Fibroblast of gingiva (primary cell): ENCODE results near the gene H6PD.

Experiments
- DNase-seq: peaks from one replicate; pipeline ENCODE4 v3.0.0-alpha.2; 2011; ENCODE audit warnings: low read depth

H6PD gene

DNA sequence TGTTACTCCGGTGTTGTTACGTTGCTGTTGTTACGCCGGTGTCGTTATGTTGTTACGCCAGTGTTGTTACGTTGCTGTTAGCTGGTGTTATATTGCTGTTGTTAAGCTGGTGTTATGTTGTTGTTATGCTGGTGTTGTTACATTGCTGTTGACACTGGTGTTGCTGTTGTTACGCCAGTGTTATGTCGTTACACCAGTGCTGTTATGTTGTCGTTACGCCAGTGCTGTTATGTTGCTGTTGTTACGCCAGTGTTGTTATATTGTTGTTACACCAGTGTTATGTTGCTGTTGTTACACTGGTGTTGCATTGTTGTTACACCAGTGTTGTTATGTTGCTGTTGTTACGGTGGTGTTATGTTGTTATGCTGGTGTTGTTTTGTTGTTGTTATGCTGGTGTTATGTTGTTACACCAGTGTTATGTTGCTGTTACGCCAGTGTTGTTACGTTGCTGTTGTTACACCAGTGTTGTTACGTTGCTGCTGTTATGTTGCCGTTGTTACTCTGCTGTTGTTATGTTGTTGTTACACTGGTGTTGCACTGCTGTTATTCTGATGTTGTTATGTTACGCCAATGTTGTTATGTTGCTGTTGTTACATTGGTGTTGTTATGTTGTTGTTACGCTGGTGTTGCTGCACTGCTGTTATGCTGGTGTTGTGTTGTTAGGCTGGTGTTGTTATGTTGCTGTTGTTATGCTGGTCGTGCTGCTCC, 25.6 kb downstream of the H6PD start:
- DNase-seq: peak; percentile 38

DNA sequence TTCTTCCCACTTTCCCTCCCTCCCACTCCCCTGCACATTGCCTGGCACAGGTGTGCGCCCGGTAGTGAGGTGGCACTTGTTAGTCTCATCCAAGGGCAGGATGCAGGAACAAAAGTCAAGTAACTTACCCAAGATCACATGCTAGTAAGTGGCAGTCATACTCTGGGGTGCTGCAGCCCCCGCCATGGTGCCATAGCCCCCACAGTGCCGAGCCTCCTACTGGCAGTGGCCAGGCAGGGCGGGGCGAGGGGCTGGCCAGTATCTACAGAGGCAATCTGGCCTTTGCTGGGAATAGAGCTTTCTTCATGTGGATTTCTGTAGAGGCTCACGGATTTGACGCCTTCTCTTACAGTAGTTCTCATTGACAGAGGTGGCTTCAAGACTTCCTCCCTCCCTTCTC, 26.9 kb downstream of the H6PD start:
- no peak for DNase-seq

DNA sequence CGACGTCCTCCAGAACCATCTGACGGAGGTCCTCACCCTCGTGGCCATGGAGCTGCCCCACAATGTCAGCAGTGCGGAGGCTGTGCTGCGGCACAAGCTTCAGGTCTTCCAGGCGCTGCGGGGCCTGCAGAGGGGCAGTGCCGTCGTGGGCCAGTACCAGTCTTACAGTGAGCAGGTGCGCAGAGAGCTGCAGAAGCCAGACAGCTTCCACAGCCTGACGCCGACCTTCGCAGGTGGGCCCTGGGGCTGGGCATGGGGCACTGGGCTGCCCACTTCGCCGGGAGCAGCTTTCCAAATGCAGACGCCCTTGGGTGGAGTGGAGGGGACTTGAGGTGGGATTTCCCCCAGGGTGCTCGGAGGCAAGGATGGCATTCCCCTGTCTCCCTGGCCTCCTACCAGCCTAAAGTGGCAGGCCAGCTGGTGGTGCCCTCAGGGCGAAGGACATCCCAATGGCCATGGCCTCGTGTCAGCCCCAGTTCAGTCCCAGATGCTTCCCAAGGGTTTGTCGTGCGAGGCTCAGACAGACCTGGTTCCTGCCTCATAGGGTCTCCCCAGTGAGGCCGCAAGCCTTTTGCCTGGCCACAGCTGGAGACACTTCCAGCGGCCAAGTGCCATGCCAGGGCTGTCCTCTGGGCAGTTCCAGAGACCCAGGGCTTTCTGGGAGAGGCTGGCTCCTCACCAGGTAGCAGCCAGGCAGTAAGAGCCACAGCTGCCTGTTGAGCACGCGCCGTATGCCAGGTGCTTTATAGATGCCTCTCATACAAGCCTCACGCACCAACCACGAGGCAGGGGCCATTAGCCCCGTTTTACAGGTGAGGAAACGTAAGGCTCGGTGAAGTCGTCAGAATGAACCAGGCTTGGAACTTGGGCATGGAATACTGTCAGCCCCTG, 27.8 kb downstream of the H6PD start:
- DNase-seq: no peak

DNA sequence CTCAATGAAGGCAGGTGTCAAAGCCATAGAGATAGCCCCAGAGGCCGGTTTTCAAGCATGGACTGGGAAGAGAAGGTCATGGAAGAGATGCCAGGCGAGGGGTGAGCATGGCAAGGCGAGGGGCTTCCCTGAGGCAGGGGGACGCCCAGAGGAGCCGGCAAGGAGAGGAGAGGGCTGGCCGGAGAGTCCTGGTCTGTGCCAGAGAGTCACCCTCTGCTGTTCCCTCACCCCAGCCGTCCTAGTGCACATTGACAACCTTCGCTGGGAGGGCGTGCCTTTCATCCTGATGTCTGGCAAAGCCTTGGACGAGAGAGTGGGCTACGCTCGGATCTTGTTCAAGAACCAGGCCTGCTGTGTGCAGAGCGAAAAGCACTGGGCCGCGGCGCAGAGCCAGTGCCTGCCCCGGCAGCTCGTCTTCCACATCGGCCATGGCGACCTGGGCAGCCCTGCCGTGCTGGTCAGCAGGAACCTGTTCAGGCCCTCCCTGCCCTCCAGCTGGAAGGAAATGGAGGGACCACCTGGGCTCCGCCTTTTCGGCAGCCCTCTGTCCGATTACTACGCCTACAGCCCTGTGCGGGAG, 28.8 kb downstream of the H6PD start:
- no peak for DNase-seq

DNA sequence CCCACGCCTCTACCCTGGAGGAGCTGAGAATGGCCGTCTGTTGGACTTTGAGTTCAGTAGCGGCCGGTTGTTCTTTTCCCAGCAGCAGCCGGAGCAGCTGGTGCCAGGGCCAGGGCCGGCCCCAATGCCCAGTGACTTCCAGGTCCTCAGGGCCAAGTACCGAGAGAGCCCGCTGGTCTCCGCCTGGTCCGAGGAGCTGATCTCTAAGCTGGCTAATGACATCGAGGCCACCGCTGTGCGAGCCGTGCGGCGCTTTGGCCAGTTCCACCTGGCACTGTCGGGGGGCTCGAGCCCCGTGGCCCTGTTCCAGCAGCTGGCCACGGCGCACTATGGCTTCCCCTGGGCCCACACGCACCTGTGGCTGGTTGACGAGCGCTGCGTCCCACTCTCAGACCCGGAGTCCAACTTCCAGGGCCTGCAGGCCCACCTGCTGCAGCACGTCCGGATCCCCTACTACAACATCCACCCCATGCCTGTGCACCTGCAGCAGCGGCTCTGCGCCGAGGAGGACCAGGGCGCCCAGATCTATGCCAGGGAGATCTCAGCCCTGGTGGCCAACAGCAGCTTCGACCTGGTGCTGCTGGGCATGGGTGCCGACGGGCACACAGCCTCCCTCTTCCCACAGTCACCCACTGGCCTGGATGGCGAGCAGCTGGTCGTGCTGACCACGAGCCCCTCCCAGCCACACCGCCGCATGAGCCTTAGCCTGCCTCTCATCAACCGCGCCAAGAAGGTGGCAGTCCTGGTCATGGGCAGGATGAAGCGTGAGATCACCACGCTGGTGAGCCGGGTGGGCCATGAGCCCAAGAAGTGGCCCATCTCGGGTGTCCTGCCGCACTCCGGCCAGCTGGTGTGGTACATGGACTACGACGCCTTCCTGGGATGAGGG, 29.7 kb downstream of the H6PD start:
- no peak for DNase-seq

DNA sequence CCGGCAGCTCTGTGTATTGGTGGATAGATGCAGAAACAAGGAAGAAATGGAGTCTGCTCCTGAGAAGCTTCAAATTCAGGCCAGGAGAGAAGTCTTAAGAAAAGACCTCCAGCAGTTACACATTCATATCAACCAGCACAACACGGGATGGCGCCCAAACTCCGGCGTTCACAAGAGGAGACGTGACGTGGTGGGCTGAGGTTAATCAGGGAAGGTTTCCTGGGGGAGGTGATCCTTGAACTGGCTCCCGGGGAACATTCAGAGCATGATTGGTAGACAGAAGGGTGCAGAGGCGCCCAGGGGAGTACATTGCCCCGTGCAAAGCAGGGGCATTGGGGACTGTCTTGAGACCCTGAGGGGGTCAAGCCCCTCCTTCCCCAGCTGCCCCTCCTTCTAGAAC, 30.5 kb downstream of the H6PD start:
- no peak for DNase-seq

DNA sequence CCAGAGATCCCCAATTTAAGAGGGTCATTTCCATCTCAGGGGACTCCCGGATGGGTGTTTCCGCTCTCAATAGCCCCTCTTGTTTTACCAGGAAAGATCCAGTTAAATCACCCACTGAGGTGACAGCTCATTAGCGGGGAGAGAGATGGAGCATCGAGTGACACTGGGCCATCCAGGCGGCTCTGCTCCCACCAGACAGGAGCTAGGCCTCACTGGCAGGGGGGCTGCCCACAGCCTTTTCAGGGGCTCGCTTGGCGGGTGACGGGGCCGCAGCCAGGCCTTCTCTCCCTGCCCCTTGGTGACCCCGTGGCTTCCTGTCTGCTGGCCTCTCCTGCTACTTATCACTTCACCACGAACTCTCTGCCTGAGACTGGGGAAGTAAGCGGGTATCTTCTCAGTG, 31.4 kb downstream of the H6PD start:
- no peak for DNase-seq

DNA sequence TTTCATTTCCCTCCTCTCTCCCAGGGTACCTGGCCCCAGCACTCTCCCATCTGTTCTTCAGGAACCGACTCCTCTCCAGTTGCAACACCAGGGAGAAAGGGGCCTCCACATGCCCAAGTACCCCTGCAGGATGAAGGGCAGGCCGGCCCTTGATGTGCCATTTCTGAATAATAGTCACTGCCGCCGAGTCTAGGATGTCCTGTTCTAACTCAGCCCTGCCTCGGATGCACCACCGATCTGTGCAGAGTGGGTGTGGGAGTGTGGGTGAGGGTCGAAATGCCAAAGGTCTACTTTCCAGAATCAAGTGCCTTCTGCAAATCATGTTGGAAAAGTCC, 32.7 kb downstream of the H6PD start:
- no peak for DNase-seq

DNA sequence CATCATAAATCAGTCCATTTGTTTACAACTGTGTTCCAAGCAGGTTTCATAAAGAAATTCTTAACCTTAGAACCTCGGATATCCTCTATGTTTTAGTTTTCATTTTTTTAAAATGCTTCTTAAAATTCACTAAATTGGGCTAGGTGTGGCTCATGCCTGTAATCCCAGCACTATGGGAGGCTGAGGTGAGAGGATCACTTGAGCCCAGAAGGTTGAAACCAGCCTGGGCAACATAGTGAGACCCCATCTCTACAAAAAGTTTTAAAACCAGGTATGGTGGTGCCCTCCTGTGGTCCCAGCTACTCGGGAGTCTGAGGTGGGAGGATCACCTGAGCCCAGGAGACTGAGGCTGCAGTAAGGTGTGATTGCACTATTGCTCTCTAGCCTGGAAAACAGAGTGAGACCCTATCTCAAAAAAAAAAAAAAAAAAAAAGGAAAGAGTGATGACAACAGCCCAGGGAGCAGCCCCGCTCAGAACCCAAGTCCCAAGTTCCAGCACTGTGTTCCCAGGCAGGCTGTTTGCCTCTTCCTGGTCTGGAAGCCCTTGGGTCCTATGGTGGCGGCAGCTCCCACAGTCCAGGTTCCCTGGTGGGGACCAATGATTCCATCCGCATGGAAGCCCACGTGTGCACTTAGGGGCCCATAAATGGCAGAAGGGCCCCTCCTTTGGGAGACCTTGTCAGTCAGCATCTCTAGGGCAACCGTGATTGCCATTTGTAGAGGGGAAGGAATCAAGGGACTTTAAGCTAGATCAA, 33.4 kb downstream of the H6PD start:
- DNase-seq: no peak

DNA sequence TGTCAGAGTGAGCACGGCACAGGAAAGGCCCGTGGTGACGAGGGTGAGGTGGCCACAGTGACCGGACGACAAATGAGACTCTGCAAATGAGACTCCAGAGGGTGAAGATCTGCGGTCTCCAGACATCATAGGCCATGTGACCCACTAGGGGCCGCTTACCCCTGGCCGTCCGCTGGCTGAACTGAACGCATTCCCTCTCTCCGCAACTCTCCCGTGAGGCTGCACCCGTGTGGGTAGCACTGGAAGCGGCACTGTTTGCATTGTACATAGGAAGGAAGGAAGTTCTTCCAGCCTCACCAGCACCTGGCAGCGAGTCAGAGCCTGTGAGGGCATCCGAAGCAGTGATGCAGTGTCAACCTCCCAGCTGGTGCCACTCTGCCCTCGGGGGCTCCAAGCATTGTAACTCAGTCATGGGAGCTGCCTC, 34.5 kb downstream of the H6PD start:
- no peak for DNase-seq

DNA sequence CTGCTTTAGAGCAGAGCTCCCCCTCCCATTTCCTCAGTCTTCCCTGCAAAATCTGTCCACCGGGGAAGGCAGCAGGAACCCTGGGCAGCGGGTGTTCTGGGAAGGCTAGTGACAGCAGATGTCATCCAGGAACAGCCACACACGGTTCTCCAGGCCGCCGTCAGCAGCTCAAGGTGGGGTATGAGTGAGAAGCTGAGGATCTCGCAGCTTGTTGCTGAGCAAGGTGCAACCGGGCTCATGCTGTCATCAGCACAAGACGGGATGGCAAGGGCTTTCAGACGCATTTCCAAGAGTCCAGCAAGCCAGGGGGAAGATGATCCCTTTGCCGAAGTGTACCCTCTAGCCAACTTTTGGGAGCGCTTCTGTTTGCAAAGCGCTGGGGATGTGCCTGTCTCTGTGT, 35.1 kb downstream of the H6PD start:
- DNase-seq: no peak

DNA sequence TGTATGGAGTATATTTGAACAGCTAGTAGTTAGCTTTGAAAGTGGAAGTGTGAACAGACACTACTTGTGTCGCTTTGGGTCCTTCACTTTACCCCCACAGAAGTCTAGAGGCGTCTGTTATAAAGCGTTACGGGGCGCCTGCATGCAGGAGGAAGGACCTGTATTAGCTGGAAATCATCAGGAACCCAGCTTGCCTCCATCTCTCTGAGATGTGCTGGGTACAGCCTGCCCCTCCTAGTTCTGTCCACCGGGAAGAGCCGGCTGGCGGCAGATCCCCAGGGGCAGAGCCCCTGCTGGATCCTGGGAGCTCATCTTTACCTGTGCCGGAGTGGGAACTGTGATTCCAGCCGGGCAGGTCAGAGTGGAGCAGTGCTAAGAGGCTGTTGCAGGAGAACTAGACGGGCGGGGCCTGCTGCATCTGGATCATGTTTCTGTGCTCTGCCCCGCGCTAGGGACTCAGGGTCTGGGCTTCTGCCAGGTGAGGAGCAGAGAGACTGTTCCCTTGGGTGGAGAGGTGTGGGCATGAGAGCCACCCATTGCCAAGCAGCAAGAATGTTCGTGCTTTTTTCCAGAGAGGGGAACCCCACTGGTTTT, 35.8 kb downstream of the H6PD start:
- peak; percentile 27 for DNase-seq

DNA sequence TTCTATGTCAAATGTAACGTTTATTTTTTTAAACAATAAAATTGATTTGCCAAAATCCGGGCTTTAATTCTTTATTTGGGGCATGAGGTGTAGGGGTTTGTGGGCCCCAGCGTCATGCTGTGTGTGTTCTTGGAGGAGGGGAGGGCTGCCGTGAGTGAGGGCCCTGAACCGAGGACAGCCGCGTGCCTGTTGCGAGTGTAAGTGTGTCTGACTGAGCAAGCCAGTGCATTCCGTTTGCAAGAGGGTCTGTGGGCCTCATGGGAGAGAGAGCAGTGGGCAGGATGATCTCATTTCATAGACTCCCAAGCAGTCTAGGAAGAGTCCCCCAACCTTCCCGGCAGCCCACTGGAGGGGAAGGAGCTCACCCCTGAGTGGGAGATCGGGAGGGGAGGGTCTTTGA, 36.7 kb downstream of the H6PD start:
- DNase-seq: no peak

DNA sequence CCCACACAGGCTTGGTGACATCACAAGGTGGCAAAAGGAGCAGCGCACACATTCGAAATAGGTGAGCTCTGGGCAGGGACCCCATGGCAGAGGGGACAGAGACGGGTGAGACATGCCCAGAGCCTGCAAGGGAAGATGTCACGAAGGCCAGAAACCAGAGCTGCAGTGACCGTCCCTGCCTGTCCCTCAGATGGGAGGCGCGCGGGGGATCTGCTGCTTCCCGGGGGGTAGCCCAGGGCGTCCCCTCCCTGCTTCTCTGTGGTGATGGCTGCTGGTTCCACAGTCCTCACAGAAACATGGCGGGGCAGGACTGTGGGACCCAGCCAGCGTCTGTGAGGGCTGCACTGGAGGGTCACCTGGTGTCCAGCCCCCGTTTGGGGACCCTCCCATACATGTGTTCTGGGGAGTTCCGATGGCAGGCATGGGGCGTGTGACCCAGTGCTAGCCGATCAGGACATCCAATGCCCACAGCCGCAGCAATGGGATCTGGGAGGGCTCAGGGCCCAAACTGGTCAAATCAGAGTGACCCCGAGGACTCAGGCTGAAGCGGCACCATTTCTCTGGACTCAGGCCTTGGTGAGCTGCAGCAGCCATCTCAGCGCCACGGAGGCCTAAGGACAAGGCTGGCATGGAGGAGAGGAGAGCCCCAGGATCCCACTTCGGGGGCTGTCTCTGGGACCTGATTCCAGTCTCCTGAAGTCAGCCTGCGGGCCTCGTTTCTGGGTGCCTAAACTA, 37.5 kb downstream of the H6PD start:
- DNase-seq: no peak

DNA sequence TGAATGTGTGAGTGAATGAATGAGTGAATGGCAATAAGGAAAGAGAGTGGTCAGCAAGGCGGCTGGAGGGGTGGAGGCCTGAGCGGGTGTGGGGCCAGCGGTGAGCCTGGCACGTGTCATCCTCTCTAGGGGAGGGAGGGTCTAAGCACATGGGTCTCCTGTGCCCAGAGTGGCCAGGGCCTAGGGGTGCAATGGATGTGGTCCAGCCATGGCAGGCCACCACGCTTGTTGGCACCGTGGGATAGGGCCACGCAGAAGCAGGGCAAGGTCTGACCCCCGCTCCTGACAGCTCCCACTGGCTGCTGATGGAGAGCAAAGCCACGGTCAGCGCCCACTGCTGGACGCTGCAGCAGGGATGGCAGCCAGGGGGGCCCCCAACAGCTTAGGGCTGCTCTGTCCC, 38.6 kb downstream of the H6PD start:
- no peak for DNase-seq

DNA sequence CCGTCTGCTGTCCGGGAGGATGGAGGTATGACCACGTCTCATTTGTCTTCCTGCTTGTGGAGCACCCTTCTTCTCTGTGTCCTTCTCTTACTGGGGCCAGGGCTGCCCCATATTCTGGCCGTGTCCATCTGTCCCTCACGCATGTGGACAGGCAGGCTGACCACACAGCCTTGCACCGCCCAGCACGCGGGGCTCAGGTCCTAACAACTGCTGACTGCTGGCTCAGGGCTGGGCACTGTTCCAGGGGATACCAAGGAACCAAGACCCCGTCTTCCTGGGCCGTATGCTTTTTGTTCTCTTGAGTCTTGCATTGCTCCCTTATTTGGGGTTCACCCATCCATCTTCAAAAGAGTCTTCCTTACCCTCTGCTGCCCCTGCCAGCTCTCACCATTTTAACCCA, 40.6 kb downstream of the H6PD start:
- no peak for DNase-seq

DNA sequence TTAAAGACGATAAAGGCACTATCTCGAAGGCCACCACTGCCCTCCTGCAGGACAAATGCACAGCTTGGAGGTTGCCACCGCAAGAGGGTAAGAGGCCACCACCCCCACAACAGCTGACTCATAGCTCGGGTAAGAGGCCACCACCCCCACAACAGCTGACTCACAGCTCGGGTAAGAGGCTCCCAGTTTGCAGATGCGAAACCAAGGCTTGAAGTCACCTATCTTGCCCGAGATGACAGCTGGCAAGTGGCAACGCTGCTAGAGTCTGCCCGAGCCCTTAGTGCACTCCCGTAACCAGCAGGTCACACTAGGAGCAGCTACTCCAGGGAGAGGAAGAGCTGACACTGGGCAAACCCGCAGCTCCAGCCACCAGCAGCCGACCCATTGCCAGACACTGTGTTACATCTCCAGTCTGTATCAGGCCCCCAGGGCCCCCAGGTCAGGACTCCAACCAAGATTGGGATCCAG, 41.0 kb downstream of the H6PD start:
- DNase-seq: peak; percentile 61

DNA sequence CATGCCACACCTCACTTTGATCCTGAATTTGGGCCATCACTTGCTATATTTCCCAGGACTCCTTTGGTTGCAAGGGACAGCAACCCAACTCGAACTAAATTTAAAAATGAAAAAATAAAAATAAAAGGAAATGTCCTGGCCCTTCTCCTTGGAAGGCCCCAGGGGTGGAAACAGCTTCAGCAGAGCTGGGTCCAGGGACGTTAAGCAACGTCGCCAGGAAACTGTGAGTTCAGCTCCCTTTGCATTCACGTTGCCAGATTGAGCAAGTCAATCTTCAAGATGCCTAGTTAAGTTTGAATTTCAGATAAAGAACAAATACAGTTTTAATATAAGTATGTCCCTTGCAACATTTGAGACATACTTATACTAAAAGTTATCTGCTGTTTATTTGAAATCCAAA, 43.5 kb downstream of the H6PD start:
- DNase-seq: peak; percentile 72

DNA sequence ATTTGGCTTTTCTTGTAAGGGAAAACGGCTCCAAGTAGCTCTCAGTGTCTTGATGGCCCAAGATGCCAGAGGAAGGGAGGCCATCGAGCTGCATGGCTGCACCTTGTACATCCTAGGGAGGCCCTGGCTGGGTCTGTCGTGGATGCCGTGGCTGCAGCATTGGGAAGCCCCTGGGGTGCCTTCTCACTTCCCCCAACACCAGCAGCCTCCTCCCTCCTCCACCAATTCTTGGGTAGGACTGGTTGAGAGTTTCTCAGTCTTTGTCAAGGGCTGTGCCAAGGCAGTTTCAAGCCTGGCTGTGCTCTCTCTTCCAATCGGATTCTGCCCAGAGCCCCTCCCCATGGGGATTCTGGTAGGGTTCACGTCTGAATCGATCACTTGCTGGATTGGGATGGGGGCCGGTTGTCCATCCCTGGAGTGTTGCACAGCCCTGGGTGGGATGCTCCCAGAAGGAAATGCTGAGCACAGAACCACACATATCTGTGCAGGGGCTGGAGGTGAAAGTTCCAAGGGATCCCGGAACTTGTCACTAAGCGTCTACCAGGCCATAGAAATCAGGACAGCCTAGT, 44.1 kb downstream of the H6PD start:
- no peak for DNase-seq
